HCT116 (cell line): ENCODE data around the gene SYNE1. TPM values are rescaled to one million over a fixed set of nuclear protein-coding genes. Genes with fewer than 3 reads are reported as not detected.

Experiments
- ATAC-seq: fragments of 200-7000 bp; cut with Tn5 transposase; 2 replicates; pipeline ENCODE4 v1.9.1; 2020; ENCODE audit warnings: mild to moderate bottlenecking, moderate library complexity
- BruUV-seq: library from RNA; stranded (reverse); fragments of 400-500 nt; replicated peaks from 2 replicates; lab custom pipeline; 2021; lab: Mats Ljungman, UMichigan
- CTCF ChIA-PET: fragments of 300-600 bp; sonication (Branson Sonifier 250); formaldehyde crosslinking; loops from one replicate; lab custom pipeline; 2021; ENCODE audit warnings: antibody characterized with exemption; lab: Charles Lee
- POLR2A ChIA-PET: fragments of 300-600, 350-600 bp; sonication (Branson Sonifier 250); formaldehyde crosslinking; loops from one replicate; lab custom pipeline; 2021; ENCODE audit warnings: antibody characterized with exemption; lab: Charles Lee
- RAD21 ChIA-PET, 2 experiments: fragments of 300-600 bp; sonication (Branson Sonifier 250); formaldehyde crosslinking; loops; one replicate each; lab custom pipeline; 2023; ENCODE audit warnings: low total read pairs in 2 of 2; ENCODE audit not compliant: uncharacterized antibody in 2 of 2, unreplicated experiment in 2 of 2, low non-redundant PET in 1 of 2; lab: Charles Lee
- DNase-seq: peaks from one replicate; pipeline ENCODE4 v3.0.0-alpha.2; 2010; ENCODE audit warnings: low read depth, low spot score
- H2AFZ ChIP-seq: fragments of 200-600 bp; shearing (Covaris generic), sonication (generic); 2 replicates; pipeline ENCODE4 v1.6.1; 2017; ENCODE audit warnings: low read depth, mixed run types, mixed read lengths, antibody characterized with exemption, low read length; ENCODE audit not compliant: poor library complexity, severe bottlenecking
- H3K27ac ChIP-seq: 2 replicates; pipeline ENCODE4 v1.5.1; 2012; ENCODE audit warnings: low read depth, low read length
- H3K27me3 ChIP-seq: fragments of 200-600 bp; sonication (generic); 2 replicates; pipeline ENCODE4 v1.6.1; 2016; ENCODE audit warnings: mixed run types, low read length, mixed read lengths; ENCODE audit not compliant: insufficient read depth
- H3K36me3 ChIP-seq, 2 experiments: fragments of 200-500 bp in 1 of 2; fragments of 200-600 bp in 1 of 2; sonication (Bioruptor generic) in 1 of 2; sonication (generic) in 1 of 2; 2 replicates each; pipeline versions ENCODE4 v1.5.1 to v1.6.1; 2014 to 2016; ENCODE audit warnings: low read length in 2 of 2, inconsistent platforms in 1 of 2, mixed read lengths in 1 of 2, mixed run types in 1 of 2; ENCODE audit not compliant: insufficient read depth in 2 of 2, control insufficient read depth in 1 of 2
- H3K4me1 ChIP-seq, 2 experiments: fragments of 200-600 bp in 1 of 2; sonication (generic) in 1 of 2; 2 replicates each; pipeline versions ENCODE4 v1.5.1 to v1.6.1; 2012 to 2017; ENCODE audit warnings: low read length in 2 of 2, inconsistent platforms in 1 of 2, mild to moderate bottlenecking in 1 of 2, mixed read lengths in 1 of 2, mixed run types in 1 of 2, moderate library complexity in 1 of 2; ENCODE audit not compliant: insufficient read depth in 2 of 2, control insufficient read depth in 1 of 2
- H3K4me2 ChIP-seq: fragments of 200-600 bp; sonication (generic); 2 replicates; pipeline ENCODE4 v1.6.1; 2017; ENCODE audit warnings: mixed run types, low read length, mixed read lengths
- H3K4me3 ChIP-seq, 2 experiments: fragments of 200-600 bp in 1 of 2; sonication (generic) in 1 of 2; replicated peaks in 1 of 2; 2 replicates each; pipeline ENCODE4 v1.5.1; 2011 to 2016; ENCODE audit warnings: low read length in 2 of 2, control low read depth in 1 of 2, low read depth in 1 of 2, mild to moderate bottlenecking in 1 of 2, mixed read lengths in 1 of 2, mixed run types in 1 of 2
- H3K79me2 ChIP-seq: fragments of 200-600 bp; sonication (generic); 2 replicates; pipeline ENCODE4 v1.6.1; 2017; ENCODE audit warnings: mild to moderate bottlenecking, mixed run types, low read length, moderate library complexity, mixed read lengths; ENCODE audit not compliant: insufficient read depth
- H3K9ac ChIP-seq: fragments of 200-600 bp; sonication (generic); 2 replicates; pipeline ENCODE4 v1.6.1; 2016; ENCODE audit warnings: low read length, mixed read lengths
- H3K9me2 ChIP-seq: fragments of 200-600 bp; sonication (generic), shearing (Covaris generic); 2 replicates; pipeline ENCODE4 v1.6.1; 2017; ENCODE audit warnings: mixed run types, mild to moderate bottlenecking, moderate library complexity; ENCODE audit not compliant: insufficient read depth
- H3K9me3 ChIP-seq, 2 experiments: fragments of 200-500 bp in 1 of 2; fragments of 200-600 bp in 1 of 2; sonication (Bioruptor generic) in 1 of 2; sonication (generic) in 1 of 2; 2 replicates each; pipeline ENCODE4 v1.6.1; 2014 to 2017; ENCODE audit warnings: low read length in 2 of 2, mixed read lengths in 2 of 2, inconsistent platforms in 1 of 2, low read depth in 1 of 2, mild to moderate bottlenecking in 1 of 2, mixed run types in 1 of 2, moderate library complexity in 1 of 2; ENCODE audit not compliant: control insufficient read depth in 1 of 2, insufficient read depth in 1 of 2
- H4K20me1 ChIP-seq: fragments of 200-600 bp; sonication (generic), shearing (Covaris generic); 2 replicates; pipeline ENCODE4 v1.6.1; 2017; ENCODE audit warnings: mixed run types, mild to moderate bottlenecking, moderate library complexity; ENCODE audit not compliant: insufficient read depth
- ATF3 ChIP-seq: IDR thresholded peaks from 2 replicates; pipeline ENCODE4 v1.6.1; 2012
- CBX3 ChIP-seq: IDR thresholded peaks from 2 replicates; pipeline ENCODE4 v1.6.1; 2012; ENCODE audit warnings: low read depth
- EZH2 ChIP-seq: fragments of 200-600 bp; sonication (generic); IDR thresholded peaks from 2 replicates; pipeline ENCODE4 v1.6.1; 2017; ENCODE audit warnings: antibody characterized with exemption, mixed run types
- EZH2phosphoT487 ChIP-seq: fragments of 200-600 bp; IDR thresholded peaks from 2 replicates; pipeline ENCODE4 v1.6.1; 2018; ENCODE audit warnings: antibody characterized with exemption, borderline replicate concordance
- MAX ChIP-seq: IDR thresholded peaks from 2 replicates; pipeline ENCODE4 v1.6.1; 2012
- POLR2AphosphoS5 ChIP-seq: IDR thresholded peaks from 2 replicates; pipeline ENCODE4 v1.6.1; 2011; ENCODE audit warnings: mild to moderate bottlenecking, low read depth, low read length, moderate library complexity
- REST ChIP-seq: IDR thresholded peaks from 2 replicates; pipeline ENCODE4 v1.6.1; 2012; ENCODE audit warnings: low read depth
- SRF ChIP-seq: IDR thresholded peaks from 2 replicates; pipeline ENCODE4 v1.6.1; 2012; ENCODE audit warnings: low read depth
- YY1 ChIP-seq: IDR thresholded peaks from 2 replicates; pipeline ENCODE4 v1.6.1; 2011; ENCODE audit warnings: low read length, low read depth, moderate library complexity, mild to moderate bottlenecking; ENCODE audit not compliant: insufficient replicate concordance; ENCODE audit errors: extremely low read depth
- ZNF274 ChIP-seq: fragments of 200-500 bp; sonication (Bioruptor generic); IDR thresholded peaks from 2 replicates; pipeline ENCODE4 v1.6.1; 2014; ENCODE audit warnings: mild to moderate bottlenecking, low read depth, low read length, inconsistent platforms
- intact Hi-C: fragments of 100-400 bp; cut with micrococcal nuclease; formaldehyde crosslinking; loops from 2 replicates; pipeline ENCODE4 v1.10.0; 2022
- total RNA-seq: library from RNA; stranded (reverse); gene quantifications from one replicate; pipeline ENCODE4 v1.2.1, GENCODE V29; 2021; ENCODE audit not compliant: unreplicated experiment

SYNE1 gene
- total RNA-seq, 1 experiment from 2014 or later = 5.4 TPM

- Histone ChIP-seq H3K9me3 (no peaks in the 10 kb centered on the region), H3K4me3 (no peak overlapping the region), H2AFZ (no peak overlapping the region), H3K9ac (no peak overlapping the region), H3K27me3 (no peaks in the 10 kb centered on the region), H3K79me2 (no peaks in the 10 kb centered on the region), H3K4me2 (no peak overlapping the region), H4K20me1 (no peaks in the 10 kb centered on the region), H3K27ac (no peak overlapping the region), H3K9me2 (no peaks in the 10 kb centered on the region), H3K4me1 (no peaks in the 10 kb centered on the region), H3K36me3 (no peaks in the 10 kb centered on the region)
- ATAC-seq (no peak), DNase-seq (no peak)
- POLR2A ChIA-PET = no interaction called here
- BruUV-seq = no TSS peak
- TF ChIP-seq ATF3 (no peak), ZNF274 (no peak), CBX3 (no peak), REST (no peak), YY1 (no peak), EZH2phosphoT487 (no peak), EZH2 (no peak), MAX (no peak), SRF (no peak), POLR2AphosphoS5 (no peak)
- intact Hi-C loops = no loop called here
- RAD21 ChIA-PET = no interaction called here
- CTCF ChIA-PET = no interaction called here
These were observed 33.3 kb downstream of the SYNE1 start for GRCh38 chr6:152603911-152604310.
